Measurements from ENCODE around the gene TTR.

TTR gene

GRCh38 chr18:31616586-31616985 is 24.9 kb downstream of the TTR start:
- DNase-seq (ENCODE audit: low read depth), result no peak

- DNase-seq (ENCODE audit: low read depth), result no peak
Observed at GRCh38 chr18:31617031-31617717, 25.5 kb downstream of the TTR start.

GRCh38 chr18:31618801-31619200 is 27.1 kb downstream of the TTR start:
- DNase-seq (ENCODE audit: low read depth), result no peak

GRCh38 chr18:31619291-31619690 is 27.6 kb downstream of the TTR start:
- no peak for DNase-seq (ENCODE audit: low read depth)

GRCh38 chr18:31624892-31625640 is 33.4 kb downstream of the TTR start:
- no peak for DNase-seq (ENCODE audit: low read depth)

- no peak for DNase-seq (ENCODE audit: low read depth)
Observed at GRCh38 chr18:31626409-31626808, 34.7 kb downstream of the TTR start.

GRCh38 chr18:31630549-31630948 is 38.9 kb downstream of the TTR start:
- no peak for DNase-seq (ENCODE audit: low read depth)

GRCh38 chr18:31631526-31631925 is 39.8 kb downstream of the TTR start:
- DNase-seq (ENCODE audit: low read depth), result no peak

- DNase-seq (ENCODE audit: low read depth), result no peak
Observed at GRCh38 chr18:31632356-31632755, 40.7 kb downstream of the TTR start.

GRCh38 chr18:31633392-31634330 is 42.0 kb downstream of the TTR start:
- DNase-seq (ENCODE audit: low read depth), result no peak

GRCh38 chr18:31634331-31634713 is 42.6 kb downstream of the TTR start:
- DNase-seq (ENCODE audit: low read depth), result no peak

GRCh38 chr18:31636387-31636786 is 44.7 kb downstream of the TTR start:
- no peak for DNase-seq (ENCODE audit: low read depth)

GRCh38 chr18:31637445-31637844 is 45.8 kb downstream of the TTR start:
- no peak for DNase-seq (ENCODE audit: low read depth)

GRCh38 chr18:31643003-31643402 is 51.3 kb downstream of the TTR start:
- DNase-seq (ENCODE audit: low read depth), result no peak

- DNase-seq (ENCODE audit: low read depth), result no peak
Observed at GRCh38 chr18:31645411-31645810, 53.7 kb downstream of the TTR start.

- no peak for DNase-seq (ENCODE audit: low read depth)
Observed at GRCh38 chr18:31646332-31647126, 54.9 kb downstream of the TTR start.

GRCh38 chr18:31647127-31647753 is 55.6 kb downstream of the TTR start:
- no peak for DNase-seq (ENCODE audit: low read depth)

Data from activated T-helper 9 cell treated with anti-CD3 and anti-CD28 coated beads, Interleukin-2, amount 50 U/mL, for 16 hours (primary cell).